IPS-18c (cell line): ENCODE results near the gene B9D1.

Experiments used
- H3K4me3 ChIP-seq: 2 replicates; pipeline ENCODE4 v1.7.0; 2013; ENCODE audit warnings: low read depth, mild to moderate bottlenecking, low read length, moderate library complexity; ENCODE audit not compliant: insufficient read depth
- H3K9me3 ChIP-seq: one replicate; pipeline ENCODE4 v1.6.1; 2013; ENCODE audit warnings: mild to moderate bottlenecking, low read length, moderate library complexity; ENCODE audit not compliant: control insufficient read depth, insufficient read depth

The B9D1 gene

DNA sequence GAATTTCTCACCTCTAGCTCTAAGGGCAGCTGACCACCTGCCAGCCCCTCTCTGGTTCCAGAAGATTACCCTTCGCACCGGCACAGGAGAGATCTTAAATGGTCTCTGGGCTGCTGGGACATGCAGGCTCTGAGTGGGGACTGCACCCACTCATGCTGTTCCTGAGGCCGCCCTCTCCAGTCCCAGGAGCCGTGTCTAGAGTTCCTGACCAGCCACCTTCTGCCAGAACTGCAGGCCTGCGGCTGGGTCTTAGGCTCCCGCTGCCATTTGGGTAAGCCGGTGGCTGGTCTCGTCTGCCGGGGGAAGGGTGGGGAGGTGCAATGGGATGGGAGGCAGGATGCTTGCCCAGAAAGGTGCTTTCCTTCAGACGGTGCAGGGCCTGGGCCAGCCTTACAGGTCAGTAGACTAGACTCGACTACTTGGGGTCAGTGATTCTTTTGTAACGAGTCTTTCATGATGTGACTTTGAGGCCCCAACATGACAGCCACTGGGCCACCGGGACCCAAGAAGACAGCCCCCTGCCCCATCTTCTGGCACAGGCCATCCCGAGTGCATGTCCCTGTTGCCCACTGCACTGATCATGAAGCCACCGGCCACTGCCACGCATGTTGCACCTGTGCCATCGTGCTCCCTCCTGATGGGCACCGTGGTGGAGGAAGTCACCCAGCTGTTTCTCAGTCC is 26.4 kb downstream of the B9D1 start:
- Histone ChIP-seq H3K4me3 (no peak overlapping the region), H3K9me3 (no peaks in the 10 kb centered on the region)

- no peaks in the 10 kb centered on the region for H3K9me3 ChIP-seq
Measured at GRCh38 chr17:19334331-19334730, 28.2 kb downstream of the B9D1 start.

GRCh38 chr17:19333736-19334290 is 28.7 kb downstream of the B9D1 start:
- Histone ChIP-seq H3K4me3 (no peak overlapping the region), H3K9me3 (no peaks in the 10 kb centered on the region)

More at GRCh38 chr17:19334331-19334730, 28.2 kb downstream of the B9D1 start:
- H3K4me3 ChIP-seq, result no peak overlapping the region

- Histone ChIP-seq H3K9me3 (no peaks in the 10 kb centered on the region), H3K4me3 (no peak overlapping the region)
Measured at GRCh38 chr17:19333132-19333440, 29.4 kb downstream of the B9D1 start.

GRCh38 chr17:19332371-19333131 is 30.0 kb downstream of the B9D1 start:
- Histone ChIP-seq H3K9me3 (no peaks in the 10 kb centered on the region), H3K4me3 (no peak overlapping the region)

DNA sequence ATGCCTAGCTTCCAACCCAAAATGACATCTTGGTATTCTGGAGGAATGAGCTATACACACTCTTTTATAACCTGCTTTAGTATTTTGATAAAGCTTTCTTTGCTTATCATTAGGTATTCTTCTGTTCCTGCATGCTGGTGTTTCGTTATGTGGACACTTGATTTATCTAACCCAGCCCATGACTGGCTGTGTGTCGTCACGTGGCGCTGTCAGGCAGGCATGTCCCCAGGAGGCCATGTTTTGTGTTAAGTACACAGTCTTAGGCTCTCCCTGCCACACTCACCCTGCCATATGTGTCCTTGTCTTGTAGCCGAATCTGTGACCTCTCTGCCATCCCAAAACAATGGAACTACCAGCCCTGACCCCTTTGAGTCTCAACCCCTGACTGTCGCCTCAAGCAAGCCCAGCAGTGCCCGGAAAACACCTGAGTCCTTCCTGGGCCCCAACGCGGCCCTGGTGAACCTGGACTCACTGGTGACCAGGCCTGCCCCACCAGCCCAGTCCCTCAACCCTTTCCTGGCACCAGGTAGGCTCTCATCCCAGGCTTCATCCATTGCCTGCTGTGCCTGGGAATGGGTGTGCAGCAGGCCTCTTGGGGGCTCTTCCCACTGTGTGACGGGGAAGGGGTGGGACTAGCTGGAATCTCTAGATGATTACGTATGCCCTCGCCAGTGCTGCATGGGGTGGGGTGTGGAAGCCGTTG is 30.8 kb downstream of the B9D1 start:
- H3K9me3 ChIP-seq, result no peaks in the 10 kb centered on the region
- H3K4me3 ChIP-seq, result no peak overlapping the region

DNA sequence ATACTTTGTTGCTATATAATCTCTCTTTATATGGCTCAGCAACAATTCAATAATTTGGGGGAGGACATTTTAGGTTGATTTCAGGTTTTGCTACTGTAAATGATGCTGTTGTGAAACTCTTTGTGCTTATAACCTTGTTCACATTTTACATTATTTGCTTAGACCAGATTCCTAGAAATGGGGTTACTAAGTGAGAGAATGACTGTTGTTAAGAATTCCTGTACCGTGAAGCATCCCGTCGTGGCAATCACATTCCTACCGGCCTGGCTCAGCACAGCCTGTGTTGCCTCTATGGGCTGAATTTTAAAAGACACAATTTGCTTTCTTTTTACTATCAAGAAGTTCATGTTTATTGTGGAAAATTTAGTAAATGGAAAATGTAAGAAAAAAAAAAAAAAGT is 31.4 kb downstream of the B9D1 start:
- H3K9me3 ChIP-seq, result no peaks in the 10 kb centered on the region
- H3K4me3 ChIP-seq, result no peak overlapping the region

- no peaks in the 10 kb centered on the region for H3K9me3 ChIP-seq
- H3K4me3 ChIP-seq, result no peak overlapping the region
Measured at GRCh38 chr17:19330271-19330670, 32.3 kb downstream of the B9D1 start.

DNA sequence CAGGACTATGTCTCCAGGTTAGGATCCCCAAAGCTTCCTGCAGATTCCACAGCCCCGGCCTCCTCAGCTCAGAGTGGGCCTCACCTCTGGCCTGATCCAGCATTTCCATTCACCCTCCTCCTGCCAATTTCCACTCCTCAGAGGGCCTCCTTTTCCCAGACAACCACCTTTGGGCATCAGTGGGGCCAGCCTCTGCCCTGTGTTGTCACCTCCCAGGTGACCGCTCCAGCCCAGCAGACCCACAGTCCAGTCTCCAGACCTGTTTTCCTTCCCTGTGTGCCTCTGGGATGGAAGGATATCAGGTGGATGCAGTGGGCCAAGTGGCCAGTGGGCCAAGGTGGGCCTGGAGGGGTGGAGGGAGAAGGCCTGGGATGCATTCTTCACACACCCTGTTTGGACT is 32.7 kb downstream of the B9D1 start:
- no peaks in the 10 kb centered on the region for H3K9me3 ChIP-seq
- H3K4me3 ChIP-seq, result no peak overlapping the region

DNA sequence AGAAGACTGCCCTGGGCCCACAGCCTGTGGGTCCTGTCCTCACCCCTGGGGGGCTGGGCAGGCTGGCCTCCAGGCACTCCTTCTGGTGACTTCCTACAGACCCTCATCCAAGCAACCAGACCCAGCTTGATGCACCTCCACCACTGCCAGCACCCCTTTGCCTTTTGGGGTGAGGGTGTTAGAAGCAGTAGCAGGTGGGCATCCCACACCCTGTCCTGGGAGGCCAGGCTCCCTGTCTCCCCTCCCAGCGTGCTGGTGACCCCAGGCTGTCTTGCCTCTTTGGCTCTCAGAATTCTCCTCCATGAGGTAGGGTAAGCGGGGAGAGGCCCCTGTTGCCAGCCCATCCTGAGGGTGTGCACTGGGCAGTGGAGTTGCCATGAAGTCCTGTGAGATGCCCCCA is 33.4 kb downstream of the B9D1 start:
- H3K4me3 ChIP-seq, result no peak overlapping the region

DNA sequence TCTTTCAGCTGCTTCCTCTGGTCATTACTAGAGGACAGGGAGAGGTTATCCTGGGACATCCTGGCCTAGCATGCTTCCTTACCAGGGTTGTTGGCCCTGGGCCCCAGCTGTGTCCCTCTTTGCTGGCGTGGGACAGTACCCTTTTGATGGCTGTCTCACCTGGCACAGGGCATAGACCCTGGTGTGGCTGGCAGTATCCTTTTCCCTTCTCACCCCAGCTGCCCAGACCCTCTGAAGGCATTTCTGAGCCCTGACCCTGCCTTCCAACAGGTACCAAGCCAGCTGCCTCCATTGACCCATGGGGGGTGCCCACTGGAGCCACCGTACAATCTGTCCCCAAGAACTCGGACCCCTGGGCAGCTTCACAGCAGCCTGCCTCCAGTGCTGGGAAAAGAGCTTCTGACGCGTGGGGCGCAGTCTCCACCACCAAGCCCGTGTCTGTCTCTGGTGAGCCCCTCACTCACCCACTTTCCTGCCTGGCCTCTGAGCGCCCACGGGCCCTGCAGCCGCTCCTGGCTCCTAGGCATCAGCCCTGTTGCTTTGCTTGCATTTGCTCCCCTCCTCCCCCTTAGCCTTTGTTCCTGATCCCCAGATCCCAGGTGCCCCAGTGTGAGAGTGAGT is 34.0 kb downstream of the B9D1 start:
- no peaks in the 10 kb centered on the region for H3K9me3 ChIP-seq

More for the DNA sequence above, 33.4 kb downstream of the B9D1 start:
- no peaks in the 10 kb centered on the region for H3K9me3 ChIP-seq

GRCh38 chr17:19327031-19327783 is 35.3 kb downstream of the B9D1 start:
- Histone ChIP-seq H3K9me3 (no peaks in the 10 kb centered on the region), H3K4me3 (no peak overlapping the region)

More for the DNA sequence above, 34.0 kb downstream of the B9D1 start:
- H3K4me3 ChIP-seq, result no peak overlapping the region

DNA sequence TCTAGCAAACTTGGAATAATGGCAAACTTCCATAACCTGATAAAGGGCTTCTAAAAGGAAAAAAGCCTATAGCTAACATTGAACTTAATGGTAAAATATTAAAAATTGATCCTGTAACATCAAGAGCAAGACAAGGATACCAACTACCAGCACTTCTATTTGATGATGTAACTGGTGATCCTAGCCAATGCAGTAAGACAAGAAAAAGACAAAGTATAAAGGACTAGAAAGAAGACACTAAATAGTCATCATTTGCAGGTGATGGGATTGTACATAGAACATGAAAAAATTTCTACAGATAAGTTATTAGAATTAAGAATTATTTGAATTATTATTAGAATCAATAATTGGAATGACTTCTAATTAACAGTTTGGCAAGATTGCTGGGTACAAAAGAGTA is 37.0 kb downstream of the B9D1 start:
- Histone ChIP-seq H3K9me3 (no peaks in the 10 kb centered on the region), H3K4me3 (no peak overlapping the region)

- Histone ChIP-seq H3K4me3 (no peak overlapping the region), H3K9me3 (no peaks in the 10 kb centered on the region)
Measured at GRCh38 chr17:19322861-19323260, 39.7 kb downstream of the B9D1 start.

DNA sequence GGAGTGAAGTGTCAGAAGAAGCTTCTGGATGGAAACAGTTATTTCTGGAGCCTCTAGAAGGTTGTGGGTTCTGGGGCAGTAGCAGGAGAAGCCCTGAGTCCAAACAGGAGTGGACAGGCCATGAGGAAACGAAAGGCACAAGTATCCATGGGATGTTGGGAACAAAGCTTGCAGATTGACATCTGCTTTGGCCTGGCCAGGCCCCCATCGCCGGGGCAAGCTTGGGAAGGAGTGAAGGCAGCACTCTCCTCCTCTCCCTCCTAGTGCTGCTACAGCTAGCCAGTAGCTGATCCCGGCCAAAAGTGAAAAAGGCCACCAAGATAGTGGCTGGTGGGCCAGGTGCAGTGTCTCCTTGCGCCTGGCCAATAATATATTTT is 40.4 kb downstream of the B9D1 start:
- Histone ChIP-seq H3K9me3 (no peaks in the 10 kb centered on the region), H3K4me3 (no peak overlapping the region)

DNA sequence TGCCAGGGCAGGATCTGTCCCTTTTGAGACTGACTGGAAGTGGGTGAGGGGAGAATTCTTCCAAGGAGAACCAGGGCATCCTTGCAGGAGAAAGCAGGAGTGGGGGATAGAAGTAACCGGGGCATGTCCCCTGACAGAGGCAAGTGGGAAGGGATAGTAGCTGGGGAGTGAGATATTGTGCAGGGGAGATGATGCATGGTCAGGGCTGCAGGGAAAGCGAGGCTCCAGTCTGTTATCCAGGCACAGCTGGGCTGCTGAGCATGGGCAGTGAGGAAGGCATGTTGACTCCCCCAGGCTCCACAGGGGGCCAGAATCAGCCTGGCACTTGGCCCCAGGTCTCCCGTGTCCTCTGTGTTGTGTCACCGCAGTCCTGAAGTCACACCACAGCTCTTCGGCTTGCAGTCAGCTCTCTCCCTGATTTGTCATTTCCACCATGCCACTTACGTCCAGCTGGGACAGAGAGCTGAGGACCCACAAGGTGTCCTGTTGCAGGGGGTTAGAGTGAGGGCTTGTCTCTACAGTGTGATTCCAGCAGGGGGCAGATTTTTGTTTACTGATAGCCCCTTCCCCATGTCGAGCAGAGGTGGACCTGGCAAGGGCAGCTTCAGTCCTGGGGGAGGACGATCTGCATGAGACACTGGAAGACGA is 40.9 kb downstream of the B9D1 start:
- H3K9me3 ChIP-seq, result no peaks in the 10 kb centered on the region

More for the DNA sequence above, 40.9 kb downstream of the B9D1 start:
- H3K4me3 ChIP-seq, result no peak overlapping the region
